ENCODE data around the gene KCNH2. TPM values are rescaled to one million over a fixed set of nuclear protein-coding genes. Genes with fewer than 3 reads are reported as not detected.

KCNH2 gene
- total RNA-seq, 4 donors from 2014 or later, result 0.15 to 1.1 (median 0.36) TPM

GRCh38 chr7:150982351-150982750, 4.2 kb upstream of the KCNH2 start:
- TF ChIP-seq CTCF (IDR thresholded peaks at IDR 0.05) (no peak), POLR2A (IDR thresholded peaks at IDR 0.05) (no peak)
- WGBS, 2 donors, result 22 to 42% methylated on average over 3 of the region's 3 CpGs

GRCh38 chr7:150981644-150982043, 3.5 kb upstream of the KCNH2 start:
- 61% methylated on average over 6 of the region's 6 CpGs for WGBS, 2 donors
- H3K4me3 ChIP-seq (ENCODE audit: low read depth, poor library complexity, severe bottlenecking), result no peak overlapping the region
- no peak for DNase-seq (ENCODE audit: low spot score in 2 of 2)
- intact Hi-C loops (cut with DNase I; ENCODE audit: low total_unique reads), result loop anchor here (10.0 kb wide), 1 partner anchor 77 kb away; no protein-coding TSS in a partner anchor
- TF ChIP-seq POLR2A (IDR thresholded peaks at IDR 0.05), result no peak
- no peak for TF ChIP-seq CTCF (IDR thresholded peaks at IDR 0.05)

More at GRCh38 chr7:150982351-150982750, 4.2 kb upstream of the KCNH2 start:
- DNase-seq (ENCODE audit: low spot score in 2 of 2), result no peak
- intact Hi-C loops (cut with DNase I; ENCODE audit: low total_unique reads), result loop anchor here (10.0 kb wide), 1 partner anchor 78 kb away; no protein-coding TSS in a partner anchor
- no peak overlapping the region for H3K4me3 ChIP-seq (ENCODE audit: low read depth, poor library complexity, severe bottlenecking)

- DNase-seq (ENCODE audit: low spot score in 2 of 2), result no peak
- TF ChIP-seq CTCF (IDR thresholded peaks at IDR 0.05), result no peak
- no peak for TF ChIP-seq POLR2A (IDR thresholded peaks at IDR 0.05)
- intact Hi-C loops (cut with DNase I; ENCODE audit: low total_unique reads), result loop anchor here (10.0 kb wide), 1 partner anchor 76 kb away; no protein-coding TSS in a partner anchor
- H3K4me3 ChIP-seq (ENCODE audit: low read depth, poor library complexity, severe bottlenecking), result no peak overlapping the region
- 37 to 46% methylated on average over 2 of the region's 2 CpGs for WGBS, 2 donors
Measured at GRCh38 chr7:150980663-150981062, 2.5 kb upstream of the KCNH2 start.

- TF ChIP-seq POLR2A (IDR thresholded peaks at IDR 0.05), result no peak
- TF ChIP-seq CTCF (IDR thresholded peaks at IDR 0.05), result no peak
- DNase-seq (ENCODE audit: low spot score in 2 of 2), result no peak
- no peak overlapping the region for H3K4me3 ChIP-seq (ENCODE audit: low read depth, poor library complexity, severe bottlenecking)
- WGBS, 2 donors, result 32 to 42% methylated on average over 7 of the region's 7 CpGs
- intact Hi-C loops (cut with DNase I; ENCODE audit: low total_unique reads), result loop anchor here (10.0 kb wide), 1 partner anchor 75 kb away; no protein-coding TSS in a partner anchor
Measured at GRCh38 chr7:150979713-150980390, 1.7 kb upstream of the KCNH2 start.

GRCh38 chr7:150977382-150978125, 567 bp downstream of the KCNH2 start:
- intact Hi-C loops (cut with DNase I; ENCODE audit: low total_unique reads), result no loop called here
- WGBS, 2 donors, result 7 to 9% methylated on average over 18 of the region's 62 CpGs
- H3K4me3 ChIP-seq (ENCODE audit: low read depth, poor library complexity, severe bottlenecking), result no peak overlapping the region
- no peak for DNase-seq (ENCODE audit: low spot score in 2 of 2)
- no peak for TF ChIP-seq CTCF (IDR thresholded peaks at IDR 0.05)
- no peak for TF ChIP-seq POLR2A (IDR thresholded peaks at IDR 0.05)

Data from lower leg skin (tissue), 4 donors.